Astrocyte of the spinal cord (primary cell): Measurements from ENCODE around the gene JTB.

Source experiments
- DNase-seq: peaks from one replicate; pipeline ENCODE4 v3.0.0; 2011; ENCODE audit warnings: low read depth, low spot score
- H3K4me3 ChIP-seq: 2 replicates; pipeline ENCODE4 v1.5.1; 2011; ENCODE audit warnings: low read depth, mild to moderate bottlenecking, low read length, moderate library complexity
- in situ Hi-C: cut with HindIII; loops from 2 replicates; pipeline ENCODE4 v1.10.0; 2017; ENCODE audit warnings: low sequenced_read_pairs
- TF ChIP-seq, protein P1 (sequence below): IDR thresholded peaks from 2 replicates; pipeline ENCODE4 v1.5.1; 2012; ENCODE audit warnings: low read depth, mild to moderate bottlenecking, low read length, inconsistent platforms

JTB gene

GRCh38 chr1:153962088-153963029 lies 15.1 kb downstream of the JTB start:
- peak overlapping the region; percentile 85 for H3K4me3 ChIP-seq
- TF ChIP-seq, protein P1, sequence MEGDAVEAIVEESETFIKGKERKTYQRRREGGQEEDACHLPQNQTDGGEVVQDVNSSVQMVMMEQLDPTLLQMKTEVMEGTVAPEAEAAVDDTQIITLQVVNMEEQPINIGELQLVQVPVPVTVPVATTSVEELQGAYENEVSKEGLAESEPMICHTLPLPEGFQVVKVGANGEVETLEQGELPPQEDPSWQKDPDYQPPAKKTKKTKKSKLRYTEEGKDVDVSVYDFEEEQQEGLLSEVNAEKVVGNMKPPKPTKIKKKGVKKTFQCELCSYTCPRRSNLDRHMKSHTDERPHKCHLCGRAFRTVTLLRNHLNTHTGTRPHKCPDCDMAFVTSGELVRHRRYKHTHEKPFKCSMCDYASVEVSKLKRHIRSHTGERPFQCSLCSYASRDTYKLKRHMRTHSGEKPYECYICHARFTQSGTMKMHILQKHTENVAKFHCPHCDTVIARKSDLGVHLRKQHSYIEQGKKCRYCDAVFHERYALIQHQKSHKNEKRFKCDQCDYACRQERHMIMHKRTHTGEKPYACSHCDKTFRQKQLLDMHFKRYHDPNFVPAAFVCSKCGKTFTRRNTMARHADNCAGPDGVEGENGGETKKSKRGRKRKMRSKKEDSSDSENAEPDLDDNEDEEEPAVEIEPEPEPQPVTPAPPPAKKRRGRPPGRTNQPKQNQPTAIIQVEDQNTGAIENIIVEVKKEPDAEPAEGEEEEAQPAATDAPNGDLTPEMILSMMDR = no peak
- in situ Hi-C loops = loop anchor here (10.0 kb wide), 1 partner anchor 148 kb away; no protein-coding TSS in a partner anchor
- peak; percentile 31 for DNase-seq

- H3K4me3 ChIP-seq = no peak overlapping the region
- TF ChIP-seq, protein P1 = no peak
- no peak for DNase-seq
- in situ Hi-C loops = loop anchor here (10.0 kb wide), 1 partner anchor 147 kb away; no protein-coding TSS in a partner anchor
Observed at GRCh38 chr1:153961421-153961820, 16.1 kb downstream of the JTB start.

DNA sequence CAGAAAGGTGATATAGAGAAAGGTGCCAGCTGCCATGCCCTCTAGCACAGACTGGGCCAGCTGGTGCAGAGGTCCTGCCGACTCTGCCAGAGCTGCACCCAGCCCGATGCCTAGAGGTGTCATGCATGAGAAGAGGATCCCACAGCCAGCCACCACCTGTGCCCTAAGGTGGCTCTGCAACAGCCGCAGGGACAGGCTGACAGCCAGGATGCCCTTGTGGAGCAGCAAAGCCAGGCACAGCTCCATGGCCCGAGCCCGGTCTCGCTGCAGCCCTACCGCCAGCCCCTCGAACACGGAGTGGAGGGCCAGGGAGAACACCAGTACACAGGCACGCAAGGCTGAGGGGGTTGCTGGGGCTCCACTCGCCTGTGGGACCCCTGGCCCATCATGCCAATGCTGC lies 17.3 kb downstream of the JTB start:
- DNase-seq = no peak
- H3K4me3 ChIP-seq = no peak overlapping the region
- TF ChIP-seq, protein P1 = no peak
- in situ Hi-C loops = loop anchor here (10.0 kb wide), 1 partner anchor 145 kb away; no protein-coding TSS in a partner anchor

DNA sequence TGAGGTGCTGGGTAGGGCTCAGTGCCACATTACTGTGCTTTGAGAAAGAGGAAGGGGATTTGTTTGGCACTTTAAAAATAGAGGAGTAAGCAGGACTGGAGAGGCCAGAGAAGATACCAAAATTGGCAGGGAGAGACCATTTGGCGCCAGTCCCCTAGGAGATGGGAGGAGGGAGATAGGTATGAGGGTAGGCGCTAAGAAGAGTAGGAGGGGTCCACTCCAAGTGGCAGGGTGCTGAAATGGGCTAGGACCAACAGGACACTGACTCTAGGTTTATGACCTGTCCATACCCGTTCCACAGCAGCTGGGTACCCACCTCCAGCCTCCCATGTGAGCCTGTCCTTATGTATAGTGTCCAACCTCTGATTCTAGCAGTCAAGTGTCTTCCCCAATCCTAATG lies 18.0 kb downstream of the JTB start:
- TF ChIP-seq, protein P1 = no peak
- no peak overlapping the region for H3K4me3 ChIP-seq
- in situ Hi-C loops = no loop called here

GRCh38 chr1:153958961-153959260 lies 18.6 kb downstream of the JTB start:
- in situ Hi-C loops = no loop called here

More for the DNA sequence above, 18.0 kb downstream of the JTB start:
- DNase-seq = no peak

GRCh38 chr1:153958111-153958960 lies 19.1 kb downstream of the JTB start, which contains the start of gene CRTC2:
TSS of gene CRTC2 (minus strand) at chr1:153958612. CDS start at chr1:153958497, 115 bp downstream.
- H3K4me3 ChIP-seq = peak within 1 kb of the TSS; percentile 65
- TF ChIP-seq, protein P1 = no peak
- peak; percentile 97 for DNase-seq
- in situ Hi-C loops = no loop called here

More at GRCh38 chr1:153958961-153959260, 18.6 kb downstream of the JTB start:
- TF ChIP-seq, protein P1 = no peak
- DNase-seq = no peak
- H3K4me3 ChIP-seq = no peak overlapping the region
